HG03064 (cell line): ENCODE results near the gene TLE3.

Source experiments
- ATAC-seq: cut with Tn5 transposase; IDR thresholded peaks from one replicate; pipeline ENCODE4 v1.9.1; 2021; ENCODE audit warnings: low read depth; ENCODE audit not compliant: unreplicated experiment

TLE3 gene

GRCh38 chr15:70066004-70066403 is 31.7 kb downstream of the TLE3 start:
- no peak for ATAC-seq

GRCh38 chr15:70065006-70065722 is 32.6 kb downstream of the TLE3 start:
- ATAC-seq, result no peak

DNA sequence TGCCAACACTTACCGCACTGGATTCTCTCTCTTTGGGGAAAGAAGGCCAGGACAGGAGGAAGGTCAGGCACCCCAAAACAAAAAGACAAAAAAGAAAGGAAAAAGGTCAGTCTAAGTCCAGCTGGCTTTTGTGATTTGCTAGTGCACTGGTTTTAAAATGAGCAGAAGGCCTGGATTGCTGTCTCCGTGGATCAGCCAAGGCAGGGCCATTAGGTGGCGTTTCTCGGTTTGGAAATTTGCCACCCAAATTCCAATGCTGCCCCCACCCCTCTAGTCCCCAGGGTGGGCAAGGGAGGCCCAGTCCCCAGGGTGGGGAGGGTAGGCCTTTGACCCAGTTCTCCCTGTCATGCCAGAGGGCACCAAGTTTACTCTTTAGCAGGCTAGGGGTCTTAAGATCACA is 33.3 kb downstream of the TLE3 start:
- no peak for ATAC-seq

DNA sequence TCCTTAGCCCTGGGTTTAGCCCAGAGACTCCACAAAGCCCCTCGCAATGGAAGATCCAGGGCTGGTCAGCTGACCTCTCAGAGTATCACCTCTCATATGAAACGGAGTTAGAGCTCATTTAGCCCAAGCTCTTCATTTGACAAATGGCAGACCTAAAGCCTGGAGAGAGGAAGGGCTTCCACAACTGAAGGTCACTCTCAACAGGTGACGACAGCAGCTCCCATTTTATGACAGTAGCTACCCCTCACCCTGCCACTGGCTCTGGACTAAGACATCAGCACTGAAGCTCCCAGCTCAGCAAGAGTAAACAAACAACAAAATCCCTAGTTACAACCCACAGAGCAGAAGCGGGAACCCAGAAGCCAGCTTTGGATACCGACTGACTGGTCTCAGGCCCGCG is 33.7 kb downstream of the TLE3 start:
- no peak for ATAC-seq

- no peak for ATAC-seq
These were observed 34.3 kb downstream of the TLE3 start for GRCh38 chr15:70063261-70063925.

DNA sequence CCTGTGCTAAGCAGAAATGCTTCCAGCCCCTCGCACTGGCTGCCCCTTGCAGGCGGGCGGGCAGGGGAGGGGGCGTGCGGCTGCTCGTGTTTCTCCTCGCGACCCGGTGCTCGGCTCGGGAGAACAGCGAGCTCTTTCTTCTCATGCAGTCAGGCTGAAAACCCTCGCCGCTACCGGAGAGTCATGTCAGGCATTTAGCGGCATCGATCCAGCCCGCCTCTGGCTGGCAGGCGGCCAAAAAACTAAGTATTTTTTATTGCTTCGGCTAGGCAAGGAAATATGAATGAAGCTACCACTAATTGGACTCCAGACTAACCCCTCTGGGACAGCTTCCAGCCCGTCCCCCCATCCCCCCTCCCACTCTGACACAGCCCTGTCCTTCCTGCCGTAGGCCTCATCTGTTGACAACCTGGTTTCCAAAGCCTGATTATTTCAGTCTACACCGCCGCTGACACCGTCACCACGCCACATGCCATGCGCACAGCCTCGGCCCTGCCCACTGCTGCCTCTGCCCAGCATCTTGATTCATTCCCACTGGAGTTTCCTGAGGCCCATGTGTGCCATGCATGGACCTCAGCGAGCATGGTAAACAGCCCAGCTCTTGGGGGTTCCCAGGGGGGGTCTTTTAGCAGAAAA is 35.3 kb downstream of the TLE3 start:
- no peak for ATAC-seq

- no peak for ATAC-seq
These were observed 35.9 kb downstream of the TLE3 start for GRCh38 chr15:70061696-70062270.

DNA sequence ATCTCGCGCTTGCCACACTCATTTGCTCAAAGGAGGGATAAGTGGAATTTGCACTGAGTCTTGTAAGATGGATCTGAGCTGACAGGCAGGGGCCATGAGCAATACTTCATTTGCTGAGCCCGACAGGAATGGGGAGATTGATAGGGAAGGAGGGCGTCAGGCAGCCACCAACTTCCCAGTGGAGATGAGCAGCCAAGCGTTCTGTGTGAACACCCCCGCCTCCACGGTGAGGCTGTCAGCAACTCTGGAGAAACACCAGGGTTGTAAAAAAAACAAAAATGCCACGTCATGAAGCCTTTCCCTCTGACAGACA is 36.8 kb downstream of the TLE3 start:
- no peak for ATAC-seq

DNA sequence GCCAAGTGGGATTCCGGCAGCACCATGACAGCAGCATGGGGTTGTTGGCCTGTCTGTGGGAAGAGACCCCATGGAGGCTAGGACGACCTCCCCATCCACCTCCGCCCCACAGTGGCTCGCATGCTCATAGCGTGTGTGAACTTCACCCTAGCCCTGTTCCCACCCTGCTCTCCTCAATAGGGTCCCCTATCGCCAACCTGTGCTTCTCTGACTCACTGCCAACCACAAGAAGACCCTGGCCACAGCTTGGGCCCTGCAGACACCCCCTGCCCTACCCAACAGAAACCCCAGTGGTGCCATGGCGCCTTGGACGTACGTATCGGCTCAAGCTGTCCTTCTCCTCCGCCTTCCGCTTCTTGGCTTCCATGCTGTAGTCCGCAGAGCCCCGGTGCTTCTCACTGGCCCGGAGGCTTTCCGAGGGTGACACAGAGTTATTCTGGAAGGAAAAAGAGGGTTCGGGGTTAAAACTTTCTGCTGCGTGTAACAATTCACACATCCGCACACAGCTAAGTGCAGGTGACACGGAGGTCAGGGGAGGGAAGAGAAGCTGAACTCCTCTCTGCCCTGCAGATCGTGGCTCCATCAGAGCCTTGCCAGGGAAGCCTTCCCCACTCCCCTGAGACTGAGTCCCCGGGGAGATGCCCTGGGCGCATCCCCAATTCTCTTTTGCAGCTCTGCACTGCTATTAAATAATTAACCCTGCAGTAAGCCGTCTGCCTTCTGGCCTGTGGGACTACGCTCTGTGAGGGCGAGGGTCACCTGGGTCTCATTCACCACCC is 37.3 kb downstream of the TLE3 start:
- no peak for ATAC-seq

- ATAC-seq, result no peak
These were observed 38.1 kb downstream of the TLE3 start for GRCh38 chr15:70059476-70060213.

DNA sequence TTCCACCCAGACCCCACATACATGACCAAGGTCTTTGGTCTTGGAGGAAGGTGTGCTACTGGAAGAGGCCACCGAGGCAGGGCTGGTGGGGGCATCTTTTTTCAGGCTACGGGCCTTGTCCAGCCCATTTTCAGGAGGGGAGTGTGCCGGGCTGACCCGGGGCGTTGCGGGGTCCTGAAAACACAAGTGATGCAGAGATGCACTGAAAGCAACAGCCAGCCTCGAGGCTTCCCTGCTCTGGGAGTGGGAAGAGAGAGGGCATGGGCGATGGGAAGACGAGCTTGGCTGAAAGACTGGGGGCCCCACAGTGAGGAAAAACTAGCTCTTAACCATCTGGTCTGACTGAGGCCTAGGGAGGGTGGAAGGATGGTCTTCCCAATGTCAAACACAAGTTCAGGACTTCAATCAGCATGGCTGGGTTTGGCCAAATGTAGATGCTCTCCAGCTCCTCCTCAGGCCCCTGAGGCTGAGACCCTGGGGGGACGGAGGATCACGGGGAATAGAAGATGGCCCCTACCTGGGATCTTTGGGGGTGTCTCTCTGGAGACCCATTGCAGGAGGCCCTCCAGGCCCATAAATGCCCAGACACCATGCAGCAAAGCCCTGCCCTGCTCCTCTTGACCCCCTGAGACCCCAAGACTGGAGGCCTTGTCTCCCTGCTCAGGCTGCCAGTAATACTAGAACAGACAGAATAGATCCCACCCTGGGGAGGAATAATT is 38.9 kb downstream of the TLE3 start:
- ATAC-seq, result no peak

- ATAC-seq, result no peak
These were observed 39.6 kb downstream of the TLE3 start for GRCh38 chr15:70057931-70058641.

DNA sequence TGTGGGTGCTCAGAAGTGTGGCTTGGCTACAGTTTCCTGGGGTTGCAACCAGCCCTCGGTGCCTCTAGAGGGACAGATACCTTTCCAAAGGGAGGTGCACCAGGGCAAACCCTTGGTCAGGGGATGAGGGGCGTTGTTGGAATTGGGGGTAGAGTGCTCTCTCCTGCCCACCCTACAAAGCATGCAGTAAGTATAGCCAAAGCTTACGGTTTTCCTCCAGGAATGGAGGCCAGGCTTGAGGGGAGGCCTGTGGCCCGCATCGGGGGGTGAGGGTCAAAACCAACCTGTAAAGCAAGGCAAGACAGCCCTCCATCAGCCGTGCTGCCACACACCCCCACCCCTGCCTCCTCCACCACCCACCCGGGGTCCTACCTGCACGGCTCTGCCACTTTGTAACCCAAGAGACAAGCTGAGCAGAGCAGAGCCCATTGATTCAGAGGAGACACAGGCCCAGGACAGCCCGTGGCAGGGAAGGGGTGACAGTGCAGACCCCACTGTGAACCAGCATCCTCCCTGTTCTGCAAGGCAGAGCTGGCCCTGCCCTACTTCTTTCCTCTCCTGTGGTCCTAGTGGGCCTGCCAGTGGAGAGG is 41.5 kb downstream of the TLE3 start:
- ATAC-seq, result no peak

GRCh38 chr15:70055601-70056051 is 42.1 kb downstream of the TLE3 start:
- ATAC-seq, result no peak

- no peak for ATAC-seq
These were observed 42.8 kb downstream of the TLE3 start for GRCh38 chr15:70054884-70055387.

GRCh38 chr15:70054366-70054765 is 43.4 kb downstream of the TLE3 start:
- ATAC-seq, result no peak

DNA sequence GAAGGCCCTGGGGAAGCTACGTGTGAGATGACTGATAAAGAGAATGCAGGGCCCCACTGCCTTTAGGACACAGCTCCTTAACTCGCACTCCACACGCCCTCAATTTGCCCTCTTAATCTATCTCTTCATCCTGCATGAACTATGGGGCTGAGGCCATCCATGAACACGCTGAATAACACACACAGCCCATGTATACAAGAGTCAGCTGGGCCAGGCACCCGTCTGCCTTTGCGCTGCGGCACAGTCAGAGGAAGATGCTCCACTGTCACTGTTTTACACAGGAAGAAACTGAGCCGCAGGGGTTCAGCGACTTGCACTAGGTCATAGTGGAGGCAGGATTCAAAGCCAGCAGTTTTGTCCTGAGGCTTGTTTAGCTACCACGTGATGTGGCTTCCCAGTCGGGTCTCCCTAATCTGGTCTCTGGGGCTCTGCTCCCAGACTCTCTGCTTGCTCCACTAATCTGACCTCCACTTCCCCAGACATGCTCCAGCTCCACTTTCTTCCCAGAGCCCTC is 43.9 kb downstream of the TLE3 start:
- ATAC-seq, result no peak
